Peyer's patch (tissue), 4 donors: ENCODE results near the gene PHF21B.

Experiments
- POLR2A ChIP-seq, 2 donors: fragments of 450-650 bp; IDR thresholded peaks; one replicate each; pipeline ENCODE4 v1.5.1; 2017; ENCODE audit warnings: antibody characterized with exemption in 2 of 2, mild to moderate bottlenecking in 2 of 2, moderate library complexity in 2 of 2
- TF ChIP-seq, protein P1 (sequence below), 6 experiments: fragments of 450-650 bp in 4 of 6; fragments of 200-600 bp in 2 of 6; sonication (generic) in 1 of 6; IDR thresholded peaks; one replicate each; pipeline ENCODE4 v1.5.1; 2017 to 2019; ENCODE audit warnings: antibody characterized with exemption in 6 of 6, mild to moderate bottlenecking in 3 of 6, moderate library complexity in 1 of 6

DNA sequence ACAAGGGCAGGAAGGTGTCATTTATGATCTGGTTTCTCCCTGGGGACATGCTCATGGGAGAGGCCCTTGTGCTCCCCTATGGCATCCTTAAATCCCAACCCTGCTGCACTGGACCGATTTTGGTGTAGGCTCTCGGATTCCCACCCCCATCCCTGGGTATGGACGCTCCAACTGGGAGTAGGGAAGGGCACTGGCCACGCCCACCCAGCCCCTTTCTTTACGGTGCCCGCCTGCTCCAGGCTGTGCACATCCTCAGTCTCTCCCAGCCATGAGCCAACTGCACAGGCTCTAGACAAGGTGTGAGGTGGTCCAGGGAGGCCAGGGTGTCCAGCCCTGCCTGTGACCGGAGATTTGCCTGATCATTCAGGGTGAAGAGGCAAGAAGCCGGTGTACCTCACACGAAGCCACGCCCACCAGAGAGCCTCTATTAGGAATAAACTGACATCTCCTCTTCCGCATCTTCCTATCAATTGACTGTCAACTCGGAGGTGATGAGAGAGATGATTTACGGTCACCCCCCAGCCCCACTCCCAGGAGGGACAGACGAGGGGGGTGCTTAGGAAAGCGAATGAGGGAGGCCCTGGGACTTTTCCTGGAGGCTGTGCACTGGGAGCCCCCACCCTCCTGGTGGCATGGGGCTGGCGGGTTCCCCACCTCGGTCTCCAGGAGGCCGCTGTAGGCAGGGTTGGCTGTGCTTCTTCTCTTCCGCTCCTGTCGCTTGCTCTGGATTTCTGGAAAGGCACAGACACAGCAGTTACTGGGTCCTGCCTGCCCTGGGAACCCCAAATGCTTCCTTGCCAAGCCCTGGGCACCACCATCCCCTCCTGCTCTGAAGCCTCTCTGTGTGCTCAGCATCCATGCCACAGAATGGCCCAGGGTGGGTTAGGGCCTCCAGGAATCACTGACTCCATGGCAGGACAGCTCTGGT, 116.7 kb downstream of the PHF21B start:
- TF ChIP-seq POLR2A (IDR thresholded peaks at IDR 0.05) = no peak
- TF ChIP-seq, protein P1, sequence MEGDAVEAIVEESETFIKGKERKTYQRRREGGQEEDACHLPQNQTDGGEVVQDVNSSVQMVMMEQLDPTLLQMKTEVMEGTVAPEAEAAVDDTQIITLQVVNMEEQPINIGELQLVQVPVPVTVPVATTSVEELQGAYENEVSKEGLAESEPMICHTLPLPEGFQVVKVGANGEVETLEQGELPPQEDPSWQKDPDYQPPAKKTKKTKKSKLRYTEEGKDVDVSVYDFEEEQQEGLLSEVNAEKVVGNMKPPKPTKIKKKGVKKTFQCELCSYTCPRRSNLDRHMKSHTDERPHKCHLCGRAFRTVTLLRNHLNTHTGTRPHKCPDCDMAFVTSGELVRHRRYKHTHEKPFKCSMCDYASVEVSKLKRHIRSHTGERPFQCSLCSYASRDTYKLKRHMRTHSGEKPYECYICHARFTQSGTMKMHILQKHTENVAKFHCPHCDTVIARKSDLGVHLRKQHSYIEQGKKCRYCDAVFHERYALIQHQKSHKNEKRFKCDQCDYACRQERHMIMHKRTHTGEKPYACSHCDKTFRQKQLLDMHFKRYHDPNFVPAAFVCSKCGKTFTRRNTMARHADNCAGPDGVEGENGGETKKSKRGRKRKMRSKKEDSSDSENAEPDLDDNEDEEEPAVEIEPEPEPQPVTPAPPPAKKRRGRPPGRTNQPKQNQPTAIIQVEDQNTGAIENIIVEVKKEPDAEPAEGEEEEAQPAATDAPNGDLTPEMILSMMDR (IDR thresholded peaks at IDR 0.05) = no peak
